Measurements from ENCODE around the gene MAPKAPK2. TPM values are rescaled to one million over a fixed set of nuclear protein-coding genes. Genes with fewer than 3 reads are reported as not detected.

The MAPKAPK2 gene
- total RNA-seq, 2 experiments from 2014 or later = 14.5 to 39.9 TPM

- Histone ChIP-seq H3K4me3 (ENCODE audit: low read depth, low read length, poor library complexity, severe bottlenecking) (no peak overlapping the region), H3K27ac (ENCODE audit: low read depth, low read length, poor library complexity, severe bottlenecking) (no peak overlapping the region), H3K4me2 (ENCODE audit: low read length) (no peak overlapping the region), H4K20me1 (ENCODE audit: insufficient read depth, low read length) (no peaks in the 10 kb centered on the region), H3K9me2 (ENCODE audit: insufficient read depth, low read length) (no peaks in the 10 kb centered on the region), H3K4me1 (ENCODE audit: insufficient read depth, low read length, poor library complexity, severe bottlenecking) (peaks cover 39% of the 10 kb centered on the region), H3K79me2 (ENCODE audit: insufficient read depth, low read depth, low read length) (no peaks in the 10 kb centered on the region), H3K36me3 (ENCODE audit: insufficient read depth, low read length) (no peaks in the 10 kb centered on the region), H2AFZ (ENCODE audit: low read length) (no peak overlapping the region), H3K9me3 (ENCODE audit: low read length) (no peaks in the 10 kb centered on the region)
- POLR2A ChIA-PET = interaction anchor here (1.1 kb wide), 1 partner anchor 16 kb away, joined by 3 read pairs; no protein-coding TSS in a partner anchor
- BruUV-seq (replicated peaks) = no TSS peak
- CTCF ChIA-PET (ENCODE audit: unreplicated experiment) = no interaction called here
- intact Hi-C loops (cut with micrococcal nuclease; ENCODE audit: unreplicated experiment) = no loop called here
- TF ChIP-seq EZH2phosphoT487 (IDR thresholded peaks at IDR 0.05; ENCODE audit: borderline replicate concordance, low read depth, low read length) = no peak
- no peak for TF ChIP-seq CTCF (conservative IDR thresholded peaks at IDR 0.05; ENCODE audit: low read length)
- no peak for DNase-seq (ENCODE audit: low spot score)
Measured at GRCh38 chr1:206742719-206743383, 58.1 kb downstream of the MAPKAPK2 start.

DNA sequence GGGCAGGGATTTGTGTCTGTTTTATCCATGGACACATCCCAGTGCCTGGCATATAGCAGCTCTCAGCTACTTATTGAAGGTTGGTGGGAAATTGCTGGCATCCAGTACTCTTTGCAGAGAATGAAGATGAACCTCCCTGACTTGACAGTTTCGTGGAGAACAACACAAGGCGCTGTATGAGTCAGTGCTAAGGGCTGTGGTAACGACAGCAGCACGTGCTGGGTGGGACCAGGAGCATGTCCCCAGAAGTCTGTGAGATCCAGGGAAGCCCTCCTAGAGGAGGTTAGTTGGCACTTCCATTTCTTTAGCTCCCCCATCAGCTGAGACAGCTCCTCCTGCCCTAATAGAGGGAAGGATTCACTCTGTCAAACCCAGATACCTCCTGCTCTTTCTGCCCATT lies 60.0 kb downstream of the MAPKAPK2 start:
- Histone ChIP-seq H3K4me3 (ENCODE audit: low read depth, low read length, poor library complexity, severe bottlenecking) (no peak overlapping the region), H3K9me2 (ENCODE audit: insufficient read depth, low read length) (no peaks in the 10 kb centered on the region), H3K79me2 (ENCODE audit: insufficient read depth, low read depth, low read length) (no peaks in the 10 kb centered on the region), H4K20me1 (ENCODE audit: insufficient read depth, low read length) (no peaks in the 10 kb centered on the region), H3K9me3 (ENCODE audit: low read length) (no peaks in the 10 kb centered on the region), H3K36me3 (ENCODE audit: insufficient read depth, low read length) (no peaks in the 10 kb centered on the region), H3K4me2 (ENCODE audit: low read length) (no peak overlapping the region), H2AFZ (ENCODE audit: low read length) (no peak overlapping the region), H3K27ac (ENCODE audit: low read depth, low read length, poor library complexity, severe bottlenecking) (no peak overlapping the region), H3K4me1 (ENCODE audit: insufficient read depth, low read length, poor library complexity, severe bottlenecking) (peaks cover 21% of the 10 kb centered on the region)
- intact Hi-C loops (cut with micrococcal nuclease; ENCODE audit: unreplicated experiment) = no loop called here
- POLR2A ChIA-PET = interaction anchor here (0.7 to 1.0 kb wide), 2 partner anchors 172 to 242 kb away, joined by 3 read pairs; no protein-coding TSS in a partner anchor
- CTCF ChIA-PET (ENCODE audit: unreplicated experiment) = interaction anchor here (0.6 kb wide), 1 partner anchor 38 kb away, joined by 3 read pairs; no protein-coding TSS in a partner anchor
- no TSS peak for BruUV-seq (replicated peaks)
- TF ChIP-seq EZH2phosphoT487 (IDR thresholded peaks at IDR 0.05; ENCODE audit: borderline replicate concordance, low read depth, low read length) (no peak), CTCF (conservative IDR thresholded peaks at IDR 0.05; ENCODE audit: low read length) (no peak)
- no peak for DNase-seq (ENCODE audit: low spot score)

- no peaks in the 10 kb centered on the region for H3K79me2 ChIP-seq (ENCODE audit: insufficient read depth, low read depth, low read length)
- peaks cover 15% of the 10 kb centered on the region for H3K4me1 ChIP-seq (ENCODE audit: insufficient read depth, low read length, poor library complexity, severe bottlenecking)
- no peaks in the 10 kb centered on the region for H4K20me1 ChIP-seq (ENCODE audit: insufficient read depth, low read length)
- H3K27ac ChIP-seq (ENCODE audit: low read depth, low read length, poor library complexity, severe bottlenecking) = no peak overlapping the region
- H2AFZ ChIP-seq (ENCODE audit: low read length) = no peak overlapping the region
- no peak overlapping the region for H3K4me2 ChIP-seq (ENCODE audit: low read length)
- no peak for DNase-seq (ENCODE audit: low spot score)
- no TSS peak for BruUV-seq (replicated peaks)
- CTCF ChIA-PET (ENCODE audit: unreplicated experiment) = interaction anchor here (0.6 kb wide), 1 partner anchor 37 kb away, joined by 3 read pairs; no protein-coding TSS in a partner anchor
- H3K36me3 ChIP-seq (ENCODE audit: insufficient read depth, low read length) = no peaks in the 10 kb centered on the region
- H3K9me3 ChIP-seq (ENCODE audit: low read length) = no peaks in the 10 kb centered on the region
- intact Hi-C loops (cut with micrococcal nuclease; ENCODE audit: unreplicated experiment) = no loop called here
- POLR2A ChIA-PET = interaction anchor here (0.7 to 1.0 kb wide), 6 partner anchors 31 to 1131 kb away, joined by 3 to 5 read pairs (median 3); no protein-coding TSS in a partner anchor
- no peak overlapping the region for H3K4me3 ChIP-seq (ENCODE audit: low read depth, low read length, poor library complexity, severe bottlenecking)
- TF ChIP-seq CTCF (conservative IDR thresholded peaks at IDR 0.05; ENCODE audit: low read length) (no peak), EZH2phosphoT487 (IDR thresholded peaks at IDR 0.05; ENCODE audit: borderline replicate concordance, low read depth, low read length) (no peak)
- no peaks in the 10 kb centered on the region for H3K9me2 ChIP-seq (ENCODE audit: insufficient read depth, low read length)
Measured at GRCh38 chr1:206745301-206745700, 60.6 kb downstream of the MAPKAPK2 start.

Data from OCI-LY7 (cell line).